ENCODE data around the gene SCN4A. TPM values are rescaled to one million over a fixed set of nuclear protein-coding genes. Genes with fewer than 3 reads are reported as not detected.
"Not testable (repeated sequence)": the region's sequence is repeated elsewhere in the genome, so short reads cannot be mapped to it uniquely, and the experiment has no call there.

The SCN4A gene
- total RNA-seq, 1 donor from 2014 or later, result 0.14 TPM

- intact Hi-C loops (cut with micrococcal nuclease), result loop anchor here (2.0 to 5.0 kb wide), 4 partner anchors 29 to 365 kb away; partner anchors contain the start of gene ERN1
- no peak for DNase-seq (ENCODE audit: low spot score)
- H3K4me3 Mint-ChIP-seq (ENCODE audit: low read depth), result no peak overlapping the region
Observed at GRCh38 chr17:63917646-63918045, 55.1 kb downstream of the SCN4A start.

GRCh38 chr17:63917206-63917605 lies 55.5 kb downstream of the SCN4A start:
- intact Hi-C loops (cut with micrococcal nuclease), result loop anchor here (5.0 kb wide), 1 partner anchor 365 kb away; no protein-coding TSS in a partner anchor
- H3K36me3 Mint-ChIP-seq (ENCODE audit: low read depth); H3K27ac Mint-ChIP-seq; H3K9me3 Mint-ChIP-seq; H3K27me3 Mint-ChIP-seq (ENCODE audit: low read depth); H3K4me3 Mint-ChIP-seq (ENCODE audit: low read depth); DNase-seq (ENCODE audit: low spot score): not testable (repeated sequence)
- H3K4me1 Mint-ChIP-seq (ENCODE audit: low read depth), result peaks cover 11% of the 10 kb centered on the region

More at GRCh38 chr17:63917646-63918045, 55.1 kb downstream of the SCN4A start:
- Mint-ChIP-seq H3K4me1 (ENCODE audit: low read depth) (peaks cover 9% of the 10 kb centered on the region), H3K27ac (no peak overlapping the region), H3K9me3 (no peaks in the 10 kb centered on the region), H3K36me3 (ENCODE audit: low read depth) (no peaks in the 10 kb centered on the region), H3K27me3 (ENCODE audit: low read depth) (peaks cover 8% of the 10 kb centered on the region)

- H3K36me3 Mint-ChIP-seq (ENCODE audit: low read depth), result no peaks in the 10 kb centered on the region
- H3K4me1 Mint-ChIP-seq (ENCODE audit: low read depth), result peaks cover 12% of the 10 kb centered on the region
- H3K9me3 Mint-ChIP-seq, result no peaks in the 10 kb centered on the region
- no peak overlapping the region for H3K4me3 Mint-ChIP-seq (ENCODE audit: low read depth)
- no peak overlapping the region for H3K27ac Mint-ChIP-seq
- no peak for DNase-seq (ENCODE audit: low spot score)
- H3K27me3 Mint-ChIP-seq (ENCODE audit: low read depth), result peaks cover 8% of the 10 kb centered on the region
- intact Hi-C loops (cut with micrococcal nuclease), result loop anchor here (5.0 kb wide), 1 partner anchor 366 kb away; no protein-coding TSS in a partner anchor
Observed at GRCh38 chr17:63916566-63917185, 56.0 kb downstream of the SCN4A start.

- not testable (repeated sequence) for H3K27me3 Mint-ChIP-seq (ENCODE audit: low read depth); DNase-seq (ENCODE audit: low spot score); H3K36me3 Mint-ChIP-seq (ENCODE audit: low read depth); H3K9me3 Mint-ChIP-seq; H3K27ac Mint-ChIP-seq; H3K4me3 Mint-ChIP-seq (ENCODE audit: low read depth)
- intact Hi-C loops (cut with micrococcal nuclease), result loop anchor here (5.0 kb wide), 1 partner anchor 367 kb away; no protein-coding TSS in a partner anchor
- peaks cover 12% of the 10 kb centered on the region for H3K4me1 Mint-ChIP-seq (ENCODE audit: low read depth)
Observed at GRCh38 chr17:63915753-63916152, 57.0 kb downstream of the SCN4A start.

GRCh38 chr17:63914471-63914870 lies 58.2 kb downstream of the SCN4A start:
- Mint-ChIP-seq H3K36me3 (ENCODE audit: low read depth) (no peaks in the 10 kb centered on the region), H3K4me3 (ENCODE audit: low read depth) (no peak overlapping the region), H3K9me3 (no peaks in the 10 kb centered on the region), H3K27me3 (ENCODE audit: low read depth) (peaks cover 9% of the 10 kb centered on the region), H3K27ac (no peak overlapping the region), H3K4me1 (ENCODE audit: low read depth) (peaks cover 9% of the 10 kb centered on the region)
- DNase-seq (ENCODE audit: low spot score), result no peak
- intact Hi-C loops (cut with micrococcal nuclease), result no loop called here

GRCh38 chr17:63911657-63912100 lies 61.0 kb downstream of the SCN4A start:
- no peak overlapping the region for H3K27ac Mint-ChIP-seq
- peaks cover 24% of the 10 kb centered on the region for H3K27me3 Mint-ChIP-seq (ENCODE audit: low read depth)
- intact Hi-C loops (cut with micrococcal nuclease), result no loop called here
- peaks cover 4% of the 10 kb centered on the region for H3K4me1 Mint-ChIP-seq (ENCODE audit: low read depth)
- DNase-seq (ENCODE audit: low spot score), result peak; percentile 37
- no peaks in the 10 kb centered on the region for H3K9me3 Mint-ChIP-seq
- H3K4me3 Mint-ChIP-seq (ENCODE audit: low read depth), result no peak overlapping the region
- no peaks in the 10 kb centered on the region for H3K36me3 Mint-ChIP-seq (ENCODE audit: low read depth)

- intact Hi-C loops (cut with micrococcal nuclease), result no loop called here
- H3K9me3 Mint-ChIP-seq, result no peaks in the 10 kb centered on the region
- H3K4me1 Mint-ChIP-seq (ENCODE audit: low read depth), result peaks cover 4% of the 10 kb centered on the region
- H3K27me3 Mint-ChIP-seq (ENCODE audit: low read depth), result peaks cover 20% of the 10 kb centered on the region
- no peaks in the 10 kb centered on the region for H3K36me3 Mint-ChIP-seq (ENCODE audit: low read depth)
- no peak within 1 kb of the TSS for H3K4me3 Mint-ChIP-seq (ENCODE audit: low read depth)
- H3K27ac Mint-ChIP-seq, result no peak within 1 kb of the TSS
- no peak for DNase-seq (ENCODE audit: low spot score)
Observed at GRCh38 chr17:63911041-63911635, 61.6 kb downstream of the SCN4A start, which contains the start of gene CSHL1. TSS of gene CSHL1 (minus strand) at chr17:63911258. CDS start at chr17:63911196, 62 bp downstream.

- no peak overlapping the region for H3K4me3 Mint-ChIP-seq (ENCODE audit: low read depth)
- H3K4me1 Mint-ChIP-seq (ENCODE audit: low read depth), result peaks cover 4% of the 10 kb centered on the region
- H3K27me3 Mint-ChIP-seq (ENCODE audit: low read depth), result peaks cover 16% of the 10 kb centered on the region
- no peaks in the 10 kb centered on the region for H3K9me3 Mint-ChIP-seq
- DNase-seq (ENCODE audit: low spot score), result no peak
- intact Hi-C loops (cut with micrococcal nuclease), result no loop called here
- H3K27ac Mint-ChIP-seq, result no peak overlapping the region
- no peaks in the 10 kb centered on the region for H3K36me3 Mint-ChIP-seq (ENCODE audit: low read depth)
Observed at GRCh38 chr17:63910096-63910495, 62.6 kb downstream of the SCN4A start.

GRCh38 chr17:63909586-63909985 lies 63.1 kb downstream of the SCN4A start:
- intact Hi-C loops (cut with micrococcal nuclease); H3K4me1 Mint-ChIP-seq (ENCODE audit: low read depth); H3K27ac Mint-ChIP-seq; DNase-seq (ENCODE audit: low spot score); H3K4me3 Mint-ChIP-seq (ENCODE audit: low read depth); H3K9me3 Mint-ChIP-seq; H3K36me3 Mint-ChIP-seq (ENCODE audit: low read depth): not testable (repeated sequence)
- H3K27me3 Mint-ChIP-seq (ENCODE audit: low read depth), result peaks cover 16% of the 10 kb centered on the region

- intact Hi-C loops (cut with micrococcal nuclease); H3K36me3 Mint-ChIP-seq (ENCODE audit: low read depth); H3K4me3 Mint-ChIP-seq (ENCODE audit: low read depth); DNase-seq (ENCODE audit: low spot score); H3K27ac Mint-ChIP-seq; H3K9me3 Mint-ChIP-seq; H3K4me1 Mint-ChIP-seq (ENCODE audit: low read depth): not testable (repeated sequence)
- peaks cover 18% of the 10 kb centered on the region for H3K27me3 Mint-ChIP-seq (ENCODE audit: low read depth)
Observed at GRCh38 chr17:63907161-63907778, 65.4 kb downstream of the SCN4A start.

GRCh38 chr17:63904796-63905195 lies 67.9 kb downstream of the SCN4A start:
- intact Hi-C loops (cut with micrococcal nuclease); DNase-seq (ENCODE audit: low spot score); H3K4me3 Mint-ChIP-seq (ENCODE audit: low read depth); H3K9me3 Mint-ChIP-seq; H3K27ac Mint-ChIP-seq; H3K36me3 Mint-ChIP-seq (ENCODE audit: low read depth); H3K4me1 Mint-ChIP-seq (ENCODE audit: low read depth): not testable (repeated sequence)
- H3K27me3 Mint-ChIP-seq (ENCODE audit: low read depth), result peaks cover 21% of the 10 kb centered on the region

- Mint-ChIP-seq H3K4me1 (ENCODE audit: low read depth) (peaks cover 10% of the 10 kb centered on the region), H3K27me3 (ENCODE audit: low read depth) (peaks cover 14% of the 10 kb centered on the region)
- DNase-seq (ENCODE audit: low spot score); intact Hi-C loops (cut with micrococcal nuclease); H3K27ac Mint-ChIP-seq; H3K9me3 Mint-ChIP-seq; H3K4me3 Mint-ChIP-seq (ENCODE audit: low read depth); H3K36me3 Mint-ChIP-seq (ENCODE audit: low read depth): not testable (repeated sequence)
Observed at GRCh38 chr17:63903787-63904201, 68.9 kb downstream of the SCN4A start.

GRCh38 chr17:63901971-63902370 lies 70.7 kb downstream of the SCN4A start:
- H3K36me3 Mint-ChIP-seq (ENCODE audit: low read depth); DNase-seq (ENCODE audit: low spot score); H3K27ac Mint-ChIP-seq; intact Hi-C loops (cut with micrococcal nuclease); H3K9me3 Mint-ChIP-seq; H3K27me3 Mint-ChIP-seq (ENCODE audit: low read depth); H3K4me3 Mint-ChIP-seq (ENCODE audit: low read depth): not testable (repeated sequence)
- peaks cover 10% of the 10 kb centered on the region for H3K4me1 Mint-ChIP-seq (ENCODE audit: low read depth)
